Ovary (tissue), 9 donors: ENCODE results near the gene GLRB. TPM values are rescaled to one million over a fixed set of nuclear protein-coding genes. Genes with fewer than 3 reads are reported as not detected.

Source experiments
- DNase-seq, 5 donors: peaks; one replicate each; pipeline ENCODE4 v3.0.0-alpha.2; 2019 to 2020
- H3K27ac ChIP-seq, 2 donors: fragments of 200-600 bp; one replicate each; pipeline versions ENCODE4 v1.5.1 to v1.8.0; 2019 to 2022
- H3K27me3 ChIP-seq: fragments of 200-600 bp; one replicate; pipeline ENCODE4 v1.8.0; 2022
- H3K36me3 ChIP-seq: fragments of 200-600 bp; sonication (generic); one replicate; pipeline ENCODE4 v1.5.1; 2019
- H3K4me1 ChIP-seq: one replicate; pipeline ENCODE4 v1.8.1; 2013; ENCODE audit warnings: mild to moderate bottlenecking, moderate library complexity; ENCODE audit not compliant: insufficient read depth
- H3K4me3 ChIP-seq: fragments of 200-600 bp; sonication (generic); one replicate; pipeline ENCODE4 v1.5.1; 2017
- H3K9me3 ChIP-seq, 2 donors: fragments of 200-600 bp in 1 of 2; sonication (generic) in 1 of 2; one replicate each; pipeline versions ENCODE4 v1.5.1 to v1.8.1; 2013 to 2019; ENCODE audit warnings: mild to moderate bottlenecking in 1 of 2, moderate library complexity in 1 of 2
- EP300 ChIP-seq: sonication (generic); formaldehyde crosslinking; IDR thresholded peaks from one replicate; pipeline ENCODE4 v1.6.1; 2017; ENCODE audit warnings: antibody characterized with exemption
- POLR2A ChIP-seq: fragments of 450-650 bp; IDR thresholded peaks from one replicate; pipeline ENCODE4 v1.6.1; 2017; ENCODE audit warnings: antibody characterized with exemption, mild to moderate bottlenecking, moderate library complexity
- WGBS, 3 donors: extraction: QIAGEN DNeasy Blood & Tissue Kit in 1 of 3; methylation state at CpG; one replicate each; pipeline versions ENCODE4 v1.1.5 to v1.1.7; 2013 to 2017; 5-methylcytosine and 5-hydroxymethylcytosine counted together
- intact Hi-C, 4 donors: fragments of 100-400 bp; cut with DNase I; formaldehyde crosslinking; loops; one replicate each; pipeline versions ENCODE4 v1.11.0 to v1.15.1; 2022 to 2023
- polyA plus RNA-seq, 2 donors: library from polyadenylated mRNA; stranded (reverse); fragments of 200-250 nt in 1 of 2; fragments of 350-450 nt in 1 of 2; fragmentation: Illumina TruSeq in 1 of 2; extraction: RNeasy Lipid Tissue Mini Kit (QIAGEN cat#74804) in 1 of 2; gene quantifications; one replicate each; pipeline ENCODE4 v1.2.3, GENCODE V29; 2013 to 2014
- total RNA-seq, 7 donors: library from RNA; depleted of rRNA in 2 of 7; stranded (reverse); fragments of >200 nt in 2 of 7; fragmentation: NEBNext Ultra II Directional in 3 of 7; extraction: Animal tissue kit (Norgen Biotek cat#: 25700) in 3 of 7; gene quantifications; one replicate each; pipeline versions ENCODE4 v1.1.0 to v1.2.4, GENCODE V29; 2016 to 2023
- TF ChIP-seq, protein P1 (sequence below), 3 donors: fragments of 450-650 bp in 2 of 3; fragments of 200-600 bp in 1 of 3; IDR thresholded peaks; one replicate each; pipeline versions ENCODE4 v1.5.1 to v1.8.0; 2016 to 2022; ENCODE audit warnings: antibody characterized with exemption in 3 of 3, mild to moderate bottlenecking in 1 of 3
- donor health status: DM: no; HTN: no; CAD: no; lungs with moderate emphysema.
- donor health status: DM: no; HTN: no; CAD: no.
- donor health status: Bipolar disorder and iron deficiency.
- donor health status: DM: yes; HTN: yes; CAD: no.
- donor health status: DM: no; HTN: no; CAD: no.
- donor health status: DM: yes; HTN: yes; CAD: no.

The GLRB gene
- total and polyA plus RNA-seq, 9 donors: 0.33 to 8.3 (median 1.8) TPM

GRCh38 chr4:157128395-157128794, 52.4 kb downstream of the GLRB start:
- Histone ChIP-seq H3K4me3 (no peak overlapping the region), H3K27me3 (no peaks in the 10 kb centered on the region), H3K4me1 (no peaks in the 10 kb centered on the region), H3K9me3 (no peaks in the 10 kb centered on the region), H3K36me3 (no peaks in the 10 kb centered on the region), H3K27ac (no peak overlapping the region)
- DNase-seq: peak in 1 of 5 donors; percentile 7
- no peak for TF ChIP-seq EP300
- intact Hi-C loops: no loop called here

GRCh38 chr4:157141976-157142375, 66.0 kb downstream of the GLRB start:
- Histone ChIP-seq H3K4me1 (no peaks in the 10 kb centered on the region), H3K27ac (no peak overlapping the region), H3K27me3 (no peaks in the 10 kb centered on the region), H3K9me3 (no peaks in the 10 kb centered on the region), H3K4me3 (no peak overlapping the region), H3K36me3 (no peaks in the 10 kb centered on the region)
- no peak for TF ChIP-seq POLR2A
- no peak for TF ChIP-seq EP300
- TF ChIP-seq, protein P1, sequence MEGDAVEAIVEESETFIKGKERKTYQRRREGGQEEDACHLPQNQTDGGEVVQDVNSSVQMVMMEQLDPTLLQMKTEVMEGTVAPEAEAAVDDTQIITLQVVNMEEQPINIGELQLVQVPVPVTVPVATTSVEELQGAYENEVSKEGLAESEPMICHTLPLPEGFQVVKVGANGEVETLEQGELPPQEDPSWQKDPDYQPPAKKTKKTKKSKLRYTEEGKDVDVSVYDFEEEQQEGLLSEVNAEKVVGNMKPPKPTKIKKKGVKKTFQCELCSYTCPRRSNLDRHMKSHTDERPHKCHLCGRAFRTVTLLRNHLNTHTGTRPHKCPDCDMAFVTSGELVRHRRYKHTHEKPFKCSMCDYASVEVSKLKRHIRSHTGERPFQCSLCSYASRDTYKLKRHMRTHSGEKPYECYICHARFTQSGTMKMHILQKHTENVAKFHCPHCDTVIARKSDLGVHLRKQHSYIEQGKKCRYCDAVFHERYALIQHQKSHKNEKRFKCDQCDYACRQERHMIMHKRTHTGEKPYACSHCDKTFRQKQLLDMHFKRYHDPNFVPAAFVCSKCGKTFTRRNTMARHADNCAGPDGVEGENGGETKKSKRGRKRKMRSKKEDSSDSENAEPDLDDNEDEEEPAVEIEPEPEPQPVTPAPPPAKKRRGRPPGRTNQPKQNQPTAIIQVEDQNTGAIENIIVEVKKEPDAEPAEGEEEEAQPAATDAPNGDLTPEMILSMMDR (IDR thresholded peaks at IDR 0.05): no peak
- no peak for DNase-seq
- intact Hi-C loops: no loop called here

- TF ChIP-seq POLR2A (no peak), EP300 (no peak)
- TF ChIP-seq, protein P1 (IDR thresholded peaks at IDR 0.05): no peak
- Histone ChIP-seq H3K4me1 (no peaks in the 10 kb centered on the region), H3K27ac (no peak overlapping the region), H3K4me3 (no peak overlapping the region), H3K9me3 (no peaks in the 10 kb centered on the region), H3K27me3 (no peaks in the 10 kb centered on the region), H3K36me3 (no peaks in the 10 kb centered on the region)
- no peak for DNase-seq
- intact Hi-C loops: no loop called here
- WGBS, 3 donors: 73 to 80% (median 77%) methylated on average over 4 of the region's 4 CpGs
Observed at GRCh38 chr4:157143369-157143768, 67.4 kb downstream of the GLRB start.

- Histone ChIP-seq H3K36me3 (no peaks in the 10 kb centered on the region), H3K9me3 (no peaks in the 10 kb centered on the region), H3K27me3 (no peaks in the 10 kb centered on the region), H3K27ac (no peak overlapping the region), H3K4me1 (no peaks in the 10 kb centered on the region), H3K4me3 (no peak overlapping the region)
- TF ChIP-seq POLR2A (no peak), EP300 (no peak)
- TF ChIP-seq, protein P1 (IDR thresholded peaks at IDR 0.05): no peak
- intact Hi-C loops: no loop called here
- WGBS, 3 donors: 67 to 85% (median 70%) methylated on average over 1 of the region's 1 CpG
- no peak for DNase-seq
Observed at GRCh38 chr4:157151711-157152110, 75.8 kb downstream of the GLRB start.

DNA sequence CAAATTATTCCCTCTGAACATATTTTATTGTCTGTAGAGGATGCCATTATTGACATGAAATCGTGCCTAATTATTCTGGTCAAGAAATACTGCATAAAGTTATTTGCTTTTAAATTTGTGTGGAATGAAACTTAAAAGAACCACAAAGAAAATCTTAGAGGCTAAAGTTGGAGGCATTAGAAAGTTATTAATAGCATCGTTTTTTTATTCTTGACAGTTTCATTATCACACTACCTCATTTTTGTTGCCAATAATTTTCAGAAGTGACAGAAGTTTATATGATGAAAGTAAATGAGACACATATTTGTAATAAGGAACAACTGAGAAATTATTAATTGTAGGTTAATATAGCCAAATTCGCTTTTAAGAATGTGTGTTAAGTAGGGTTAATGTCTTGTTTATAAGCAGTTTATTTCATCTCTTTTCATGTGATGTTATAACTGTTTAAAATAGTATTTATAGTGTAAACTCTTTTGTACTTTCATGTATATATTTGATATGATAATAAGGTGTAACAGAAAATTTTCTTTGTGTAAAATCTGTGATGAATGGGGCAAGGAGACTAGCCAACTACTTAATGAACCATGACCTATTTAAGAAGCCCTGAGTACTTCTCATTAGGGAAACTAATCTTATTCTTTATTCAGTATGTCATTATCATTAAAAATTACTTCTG, 90.1 kb downstream of the GLRB start:
- TF ChIP-seq EP300: no peak
- TF ChIP-seq, protein P1 (IDR thresholded peaks at IDR 0.05): no peak
- no peak for TF ChIP-seq POLR2A
- H3K27ac ChIP-seq: no peak overlapping the region
- intact Hi-C loops: no loop called here
- H3K36me3 ChIP-seq: no peaks in the 10 kb centered on the region
- DNase-seq: no peak
- no peak overlapping the region for H3K4me3 ChIP-seq
- WGBS, 3 donors: 76 to 79% (median 77%) methylated on average over 3 of the region's 3 CpGs
- H3K9me3 ChIP-seq: no peaks in the 10 kb centered on the region
- H3K4me1 ChIP-seq: no peaks in the 10 kb centered on the region
- H3K27me3 ChIP-seq: no peaks in the 10 kb centered on the region
